Right atrium auricular region (tissue), 2 donors: Measurements from ENCODE around the gene GOLPH3L. TPM values are rescaled to one million over a fixed set of nuclear protein-coding genes. Genes with fewer than 3 reads are reported as not detected.
"Not testable (repeated sequence)": the region's sequence is repeated elsewhere in the genome, so short reads cannot be mapped to it uniquely, and the experiment has no call there.

Experiments used
- DNase-seq: peaks from one replicate; pipeline ENCODE4 v3.0.0-alpha.2; 2019; ENCODE audit warnings: low spot score
- H3K27ac ChIP-seq, 2 donors: fragments of 200-600 bp; sonication (generic); 1 replicate in 1 of 2; 2 replicates in 1 of 2; pipeline ENCODE4 v1.5.1; 2016 to 2019
- H3K27me3 ChIP-seq, 2 donors: fragments of 200-600 bp; sonication (generic); one replicate each; pipeline versions ENCODE4 v1.5.1 to v1.6.0; 2017 to 2019
- H3K36me3 ChIP-seq: fragments of 200-600 bp; sonication (generic); one replicate; pipeline ENCODE4 v1.5.1; 2016
- H3K4me1 ChIP-seq, 2 donors: fragments of 200-600 bp; sonication (generic); one replicate each; pipeline versions ENCODE4 v1.5.1 to v1.6.0; 2017 to 2019
- H3K4me3 ChIP-seq, 2 donors: fragments of 200-600 bp; sonication (generic); 1 replicate in 1 of 2; 2 replicates in 1 of 2; pipeline ENCODE4 v1.5.1; 2017 to 2019; ENCODE audit warnings: mild to moderate bottlenecking in 1 of 2, moderate library complexity in 1 of 2
- H3K9me3 ChIP-seq, 2 donors: fragments of 200-600 bp; sonication (generic); one replicate each; pipeline ENCODE4 v1.5.1; 2019
- CTCF ChIP-seq, 2 donors: fragments of 200-600 bp; sonication (generic); IDR thresholded peaks; one replicate each; pipeline ENCODE4 v1.5.1; 2019; ENCODE audit warnings: antibody characterized with exemption in 2 of 2
- total RNA-seq, 2 donors: library from RNA; depleted of rRNA; stranded (reverse); fragments of >200 nt; gene quantifications; one replicate each; pipeline ENCODE4 v1.1.0, GENCODE V29; 2016

Gene GOLPH3L
- total RNA-seq, 2 donors from 2014 or later, result 11.3 to 12.7 TPM

DNA sequence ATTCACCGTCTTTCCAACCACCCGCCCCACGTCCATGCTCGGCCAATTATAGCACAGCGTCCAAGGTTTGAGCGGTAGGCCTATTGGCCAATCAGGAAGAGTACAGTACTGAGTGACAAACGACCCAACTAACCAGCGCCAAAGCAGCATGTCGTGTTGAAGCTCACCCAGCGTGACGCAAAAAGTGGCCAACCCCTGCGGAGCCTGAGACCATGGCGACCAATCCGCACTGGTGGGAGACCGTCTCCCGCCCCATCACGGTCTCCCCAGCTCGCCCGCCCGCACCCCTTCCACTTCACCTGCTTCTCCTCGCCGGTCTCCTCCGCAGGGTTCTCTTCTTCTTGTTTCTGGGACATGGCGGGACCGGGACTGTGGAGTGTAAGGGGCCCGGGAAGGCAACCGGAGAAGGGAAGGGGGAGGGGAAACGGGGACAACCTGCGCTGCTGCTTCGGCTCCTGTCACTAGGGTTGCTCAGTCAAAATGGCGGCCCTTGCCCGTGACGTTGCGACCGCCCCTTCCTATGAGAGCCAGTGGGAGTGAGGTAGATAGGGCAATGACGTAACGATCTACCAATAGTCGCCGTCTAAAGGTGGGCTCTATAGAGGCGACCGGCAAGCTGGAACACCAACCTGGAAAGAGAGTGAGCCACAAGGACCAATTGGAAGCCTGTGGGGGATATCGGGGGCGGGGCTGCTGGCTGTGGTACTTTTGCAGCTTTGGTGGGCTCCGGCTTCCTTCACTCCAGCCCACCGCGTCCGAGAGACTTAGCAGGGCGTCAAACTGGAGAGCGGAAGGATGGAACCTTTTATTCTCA lies 67.6 kb downstream of the GOLPH3L start, which contains the start of gene ENSA:
ENSA (minus strand) TSS at position 498 of the 814 bp plus-strand sequence; CDS start at position 356, 142 bp downstream.
- peak; percentile 99 for DNase-seq
- peak within 1 kb of the TSS; percentile 71 to 75 for H3K4me3 ChIP-seq
- no peaks in the 10 kb centered on the region for H3K27me3 ChIP-seq
- peaks cover 35% of the 10 kb centered on the region for H3K36me3 ChIP-seq
- H3K4me1 ChIP-seq, result peaks cover 0 to 22% of the 10 kb centered on the region in 2 donors
- TF ChIP-seq CTCF (IDR thresholded peaks at IDR 0.05), result no peak
- no peaks in the 10 kb centered on the region for H3K9me3 ChIP-seq
- peak within 1 kb of the TSS; percentile 96 to 98 for H3K27ac ChIP-seq

GRCh38 chr1:150628766-150629114 lies 68.2 kb downstream of the GOLPH3L start:
- H3K4me1 ChIP-seq, result peaks cover 0 to 22% of the 10 kb centered on the region in 2 donors
- H3K27ac ChIP-seq, result peak overlapping the region; percentile 96 to 98
- no peaks in the 10 kb centered on the region for H3K27me3 ChIP-seq
- H3K4me3 ChIP-seq, result peak overlapping the region; percentile 71 to 75
- TF ChIP-seq CTCF (IDR thresholded peaks at IDR 0.05), result no peak
- DNase-seq, result no peak
- peaks cover 41% of the 10 kb centered on the region for H3K36me3 ChIP-seq
- H3K9me3 ChIP-seq, result no peaks in the 10 kb centered on the region

- Histone ChIP-seq H3K9me3 (no peaks in the 10 kb centered on the region), H3K4me3 (peak overlapping the region in 1 of 2 donors; percentile 71), H3K4me1 (peaks cover 0 to 25% of the 10 kb centered on the region in 2 donors), H3K36me3 (peaks cover 49% of the 10 kb centered on the region), H3K27me3 (no peaks in the 10 kb centered on the region), H3K27ac (peak overlapping the region; percentile 96 to 98)
- peak; percentile 42 for DNase-seq
- TF ChIP-seq CTCF (IDR thresholded peaks at IDR 0.05), result no peak
Observed at GRCh38 chr1:150627826-150628410, 69.0 kb downstream of the GOLPH3L start.

- DNase-seq, result no peak
- Histone ChIP-seq H3K27ac (no peak overlapping the region), H3K9me3 (no peaks in the 10 kb centered on the region), H3K4me3 (no peak overlapping the region), H3K4me1 (peaks cover 0 to 43% of the 10 kb centered on the region in 2 donors), H3K27me3 (no peaks in the 10 kb centered on the region), H3K36me3 (peaks cover 52% of the 10 kb centered on the region)
- no peak for TF ChIP-seq CTCF (IDR thresholded peaks at IDR 0.05)
Observed at GRCh38 chr1:150626150-150626549, 70.8 kb downstream of the GOLPH3L start.

- not testable (repeated sequence) for H3K4me3 ChIP-seq, DNase-seq, H3K27me3 ChIP-seq, H3K9me3 ChIP-seq, H3K27ac ChIP-seq
- peaks cover 0 to 50% of the 10 kb centered on the region in 2 donors for H3K4me1 ChIP-seq
- peaks cover 60% of the 10 kb centered on the region for H3K36me3 ChIP-seq
Observed at GRCh38 chr1:150624546-150624945, 72.4 kb downstream of the GOLPH3L start.

DNA sequence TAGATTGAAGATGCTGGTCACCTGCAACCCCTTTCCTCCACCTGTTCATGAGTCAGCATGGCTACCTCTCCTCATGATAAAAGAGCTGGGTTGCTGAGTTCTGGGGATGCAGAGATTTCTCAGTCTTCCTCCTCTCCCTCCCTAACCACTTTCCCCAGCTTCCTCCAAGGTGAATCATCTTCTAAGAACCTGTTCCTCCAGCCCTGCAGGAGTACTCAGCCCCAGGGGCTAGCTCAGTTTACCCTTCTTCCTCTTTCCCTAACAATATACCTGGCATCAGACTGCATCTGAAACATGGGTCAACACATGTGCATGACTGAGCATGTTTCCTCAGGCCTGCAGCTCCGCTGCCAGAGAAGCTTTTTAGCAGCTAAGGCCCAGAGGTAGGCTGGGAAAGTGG lies 72.8 kb downstream of the GOLPH3L start:
- H3K27me3 ChIP-seq, H3K9me3 ChIP-seq, H3K27ac ChIP-seq, H3K4me3 ChIP-seq: not testable (repeated sequence)
- DNase-seq, result peak; percentile 28
- H3K36me3 ChIP-seq, result peaks cover 60% of the 10 kb centered on the region
- H3K4me1 ChIP-seq, result peaks cover 0 to 54% of the 10 kb centered on the region in 2 donors
